ENCODE measurements around the gene PIGQ. TPM values are rescaled to one million over a fixed set of nuclear protein-coding genes. Genes with fewer than 3 reads are reported as not detected.

The PIGQ gene
- total and polyA plus RNA-seq, 2 of the 13 experiments (the other 11 are each of a cell fraction or from before 2014, with no cell fraction given), result 7.7 to 19.7 TPM

- 40% methylated on average over 1 of the region's 42 CpGs for WGBS (ENCODE audit: low lambda C conversion rate)
- DNase-seq (ENCODE audit: low spot score), result no peak
- no peaks in the 10 kb centered on the region for H3K36me3 ChIP-seq (replicated peaks in 1 of 2; ENCODE audit: control insufficient read depth in 1 of 2, insufficient read depth in 2 of 2, low read length in 2 of 2)
- no peak overlapping the region for H3K27ac ChIP-seq (ENCODE audit: extremely low read length, insufficient read depth, low read length)
- peak overlapping the region; percentile 55 to 92 (median 65) for H3K4me3 ChIP-seq (replicated peaks in 1 of 3; ENCODE audit: insufficient read depth in 1 of 3, low read depth in 2 of 3, low read length in 3 of 3)
- intact Hi-C loops (cut with micrococcal nuclease; ENCODE audit: unreplicated experiment), result loop anchor here (5.0 kb wide), 1 partner anchor 33 kb away; no protein-coding TSS in a partner anchor
- H3K27me3 ChIP-seq (ENCODE audit: control insufficient read depth in 1 of 2, insufficient read depth in 2 of 2, low read length in 2 of 2), result peaks cover 16 to 52% of the 10 kb centered on the region in 2 experiments
- peak; percentile 6 for ATAC-seq
- no peak for FAIRE-seq
- H2AFZ ChIP-seq (ENCODE audit: low read length), result no peak overlapping the region
- H4K20me1 ChIP-seq (ENCODE audit: insufficient read depth, low read length), result no peaks in the 10 kb centered on the region
- H3K9ac ChIP-seq (ENCODE audit: insufficient read depth, low read depth, low read length), result peak overlapping the region; percentile 18; the same call in 1 of the 2 replicates
- no TSS peak for BruUV-seq (replicated peaks)
- no peaks in the 10 kb centered on the region for H3K79me2 ChIP-seq (ENCODE audit: insufficient read depth, low read length)
- H3K9me3 ChIP-seq (ENCODE audit: low read length), result no peaks in the 10 kb centered on the region
- POLR2A ChIA-PET, result no interaction called here
- H3K4me1 ChIP-seq (ENCODE audit: insufficient read depth, low read length), result peaks cover 68% of the 10 kb centered on the region
- H3K4me2 ChIP-seq (ENCODE audit: low read depth, low read length), result peak overlapping the region; percentile 91
- in situ Hi-C loops (cut with HindIII; ENCODE audit: extremely low pct_ligation_motif_present, low pct_unique_long_range_greater_than_20kb), result no loop called here
- CTCF ChIA-PET (ENCODE audit: low intra/inter-chr PET ratio, low total read pairs), result no interaction called here
- TF ChIP-seq ZFX (CRISPR knock-in tag; IDR thresholded peaks at IDR 0.05; ENCODE audit: low read depth) (peak; percentile 54; the same call in 1 of the 2 replicates), DNMT3B (CRISPR knock-in tag; conservative IDR thresholded peaks at IDR 0.05) (no peak), UBTF (CRISPR knock-in tag; IDR thresholded peaks at IDR 0.05) (0 out of 2 replicates have a peak, but pooled peaks have one; percentile 12), ZNF687 (CRISPR knock-in tag; IDR thresholded peaks at IDR 0.05) (peak; percentile 46), ZBTB7B (CRISPR knock-in tag; IDR thresholded peaks at IDR 0.05) (no peak), SP4 (CRISPR knock-in tag; IDR thresholded peaks at IDR 0.05) (0 out of 2 replicates have a peak, but pooled peaks have one; percentile 16), ZFY (CRISPR knock-in tag; IDR thresholded peaks at IDR 0.05) (peak; percentile 20; the same call in 1 of the 2 replicates), LBX2 (CRISPR knock-in tag; IDR thresholded peaks at IDR 0.05; ENCODE audit: borderline replicate concordance) (0 out of 2 replicates have a peak, but pooled peaks have one; percentile 33), E2F1 (CRISPR knock-in tag; IDR thresholded peaks at IDR 0.05) (no peak), AGO2 (optimal IDR thresholded peaks at IDR 0.05; ENCODE audit: low read depth, low read length) (no peak), TARDBP (CRISPR knock-in tag; IDR thresholded peaks at IDR 0.05) (0 out of 2 replicates have a peak, but pooled peaks have one; percentile 7), HDAC1 (CRISPR knock-in tag; IDR thresholded peaks at IDR 0.05) (peak; percentile 41; the same call in 1 of the 2 replicates)
Measured at GRCh38 chr16:564690-565418, 4.9 kb upstream of the PIGQ start.

Data from HepG2 (cell line).